ENCODE data around the gene ELN.
A peak's percentile ranks its signal among the peaks of the same experiment; 100 is the strongest.

DNA sequence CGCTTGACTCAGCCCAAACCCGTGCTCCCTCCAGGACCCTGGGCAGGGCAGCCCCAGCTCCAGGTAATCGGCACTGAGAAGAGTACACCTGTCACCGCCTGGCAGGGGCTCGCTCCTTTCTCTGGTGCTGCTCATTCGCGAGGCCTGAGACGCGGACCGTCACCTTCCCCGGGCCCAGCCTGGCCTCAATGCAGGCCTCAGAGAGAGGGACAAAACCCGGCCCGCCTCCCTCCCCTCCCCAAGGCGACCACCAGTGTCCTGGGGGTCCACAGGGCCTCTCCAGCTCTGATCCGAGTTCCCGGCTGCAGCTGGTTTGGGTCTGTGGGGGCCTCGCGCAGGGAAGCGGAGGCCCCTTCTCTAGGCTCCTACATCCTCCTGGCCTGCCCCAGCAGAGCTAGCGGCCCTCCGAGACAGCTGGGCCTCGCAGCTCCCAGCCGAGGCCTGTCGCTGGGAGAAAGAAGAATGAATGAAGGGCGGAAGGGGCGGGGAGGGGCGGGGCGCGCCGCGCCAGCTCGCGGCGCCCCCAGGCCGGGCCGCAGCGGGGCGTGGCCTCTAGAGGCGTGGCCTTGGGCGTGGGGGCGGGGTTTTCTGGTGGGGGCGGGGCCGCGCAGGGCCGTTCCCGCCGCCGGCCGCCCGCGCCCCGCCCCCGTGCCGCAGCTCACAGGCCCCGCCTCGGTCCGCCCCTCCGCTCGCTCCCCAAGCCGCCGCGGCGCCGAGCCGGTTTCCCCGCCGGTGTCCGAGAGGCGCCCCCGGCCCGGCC lies 55.3 kb downstream of the ELN start, which contains the start of gene LIMK1:
- TF ChIP-seq, protein P1, sequence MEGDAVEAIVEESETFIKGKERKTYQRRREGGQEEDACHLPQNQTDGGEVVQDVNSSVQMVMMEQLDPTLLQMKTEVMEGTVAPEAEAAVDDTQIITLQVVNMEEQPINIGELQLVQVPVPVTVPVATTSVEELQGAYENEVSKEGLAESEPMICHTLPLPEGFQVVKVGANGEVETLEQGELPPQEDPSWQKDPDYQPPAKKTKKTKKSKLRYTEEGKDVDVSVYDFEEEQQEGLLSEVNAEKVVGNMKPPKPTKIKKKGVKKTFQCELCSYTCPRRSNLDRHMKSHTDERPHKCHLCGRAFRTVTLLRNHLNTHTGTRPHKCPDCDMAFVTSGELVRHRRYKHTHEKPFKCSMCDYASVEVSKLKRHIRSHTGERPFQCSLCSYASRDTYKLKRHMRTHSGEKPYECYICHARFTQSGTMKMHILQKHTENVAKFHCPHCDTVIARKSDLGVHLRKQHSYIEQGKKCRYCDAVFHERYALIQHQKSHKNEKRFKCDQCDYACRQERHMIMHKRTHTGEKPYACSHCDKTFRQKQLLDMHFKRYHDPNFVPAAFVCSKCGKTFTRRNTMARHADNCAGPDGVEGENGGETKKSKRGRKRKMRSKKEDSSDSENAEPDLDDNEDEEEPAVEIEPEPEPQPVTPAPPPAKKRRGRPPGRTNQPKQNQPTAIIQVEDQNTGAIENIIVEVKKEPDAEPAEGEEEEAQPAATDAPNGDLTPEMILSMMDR (IDR thresholded peaks at IDR 0.05): no peak
- TF ChIP-seq POLR2A (IDR thresholded peaks at IDR 0.05): peak in 1 of 2 donors; percentile 19

Data from thyroid gland (tissue), 4 donors.